Kidney (tissue), 14 donors: ENCODE measurements around the gene C9. TPM values are rescaled to one million over a fixed set of nuclear protein-coding genes. Genes with fewer than 3 reads are reported as not detected.
"Not testable (repeated sequence)": the region's sequence is repeated elsewhere in the genome, so short reads cannot be mapped to it uniquely, and the experiment has no call there.

ENCODE experiments used
- DNase-seq, 5 donors: peaks; one replicate each; pipeline ENCODE4 v3.0.0-alpha.2; 2013 to 2020
- FAIRE-seq: peaks from 2 replicates; lab custom pipeline; 2012; peaks lifted over from hg19 to GRCh38; lab: Jason Lieb, UNC
- H3K27ac ChIP-seq, 2 donors: one replicate each; pipeline ENCODE4 v1.7.0; 2013; ENCODE audit warnings: low read depth in 2 of 2, low read length in 2 of 2, inconsistent platforms in 1 of 2
- H3K27me3 ChIP-seq: one replicate; pipeline ENCODE4 v1.7.1; 2013; ENCODE audit warnings: low read length, inconsistent platforms; ENCODE audit not compliant: control insufficient read depth, insufficient read depth
- H3K36me3 ChIP-seq, 3 donors: one replicate each; pipeline versions ENCODE4 v1.7.0 to v1.7.1; 2013; ENCODE audit warnings: low read length in 3 of 3, control low read depth in 1 of 3, inconsistent platforms in 1 of 3; ENCODE audit not compliant: insufficient read depth in 3 of 3, control insufficient read depth in 2 of 3
- H3K4me1 ChIP-seq, 3 donors: one replicate each; pipeline versions ENCODE4 v1.7.0 to v1.7.1; 2013; ENCODE audit warnings: low read length in 3 of 3, inconsistent platforms in 1 of 3, low read depth in 1 of 3; ENCODE audit not compliant: control insufficient read depth in 2 of 3, insufficient read depth in 2 of 3
- H3K4me3 ChIP-seq, 3 donors: one replicate each; pipeline versions ENCODE4 v1.7.0 to v1.8.1; 2013; ENCODE audit warnings: low read length in 3 of 3, control low read depth in 1 of 3, inconsistent platforms in 1 of 3
- H3K9ac ChIP-seq, 3 donors: one replicate each; pipeline versions ENCODE4 v1.7.0 to v1.7.1; 2013; ENCODE audit warnings: low read length in 3 of 3, control low read depth in 1 of 3, inconsistent platforms in 1 of 3
- H3K9me3 ChIP-seq, 3 donors: one replicate each; pipeline versions ENCODE4 v1.7.0 to v1.7.1; 2013; ENCODE audit warnings: low read length in 3 of 3, control low read depth in 1 of 3, inconsistent platforms in 1 of 3; ENCODE audit not compliant: control insufficient read depth in 2 of 3, insufficient read depth in 1 of 3
- intact Hi-C: fragments of 100-400 bp; cut with DNase I; formaldehyde crosslinking; loops from one replicate; pipeline ENCODE4 v1.11.1; 2022
- polyA plus RNA-seq: library from polyadenylated mRNA; stranded (reverse); fragments of 350-450 nt; fragmentation: Illumina TruSeq; extraction: RNeasy Lipid Tissue Mini Kit (QIAGEN cat#74804); gene quantifications from one replicate; pipeline ENCODE4 v1.2.3, GENCODE V29; 2014; ENCODE audit warnings: low read depth, low replicate concordance; ENCODE audit not compliant: insufficient read depth
- total RNA-seq: library from RNA; stranded (reverse); fragmentation: NEBNext Ultra II Directional; extraction: Animal tissue kit (Norgen Biotek cat#: 25700); gene quantifications from one replicate; pipeline ENCODE4 v1.2.1, GENCODE V29; 2021
- TF ChIP-seq, protein P1 (sequence below): IDR thresholded peaks from 3 replicates; pipeline ENCODE4 v1.5.1; 2012; ENCODE audit warnings: mild to moderate bottlenecking, moderate library complexity, borderline replicate concordance; ENCODE audit not compliant: insufficient read depth; ENCODE audit errors: extremely low read depth
- donor health status: control.
- donor health status: control.
- donor health status: control.
- donor health status: control.
- donor health status: control.
- donor health status: DM: yes; HTN: yes; CAD: no.
- donor health status: Normal renal cell carcinoma (clear cell type).

C9 gene
- total and polyA plus RNA-seq, 2 donors from 2014 or later, result 1.5 to 4.5 TPM

DNA sequence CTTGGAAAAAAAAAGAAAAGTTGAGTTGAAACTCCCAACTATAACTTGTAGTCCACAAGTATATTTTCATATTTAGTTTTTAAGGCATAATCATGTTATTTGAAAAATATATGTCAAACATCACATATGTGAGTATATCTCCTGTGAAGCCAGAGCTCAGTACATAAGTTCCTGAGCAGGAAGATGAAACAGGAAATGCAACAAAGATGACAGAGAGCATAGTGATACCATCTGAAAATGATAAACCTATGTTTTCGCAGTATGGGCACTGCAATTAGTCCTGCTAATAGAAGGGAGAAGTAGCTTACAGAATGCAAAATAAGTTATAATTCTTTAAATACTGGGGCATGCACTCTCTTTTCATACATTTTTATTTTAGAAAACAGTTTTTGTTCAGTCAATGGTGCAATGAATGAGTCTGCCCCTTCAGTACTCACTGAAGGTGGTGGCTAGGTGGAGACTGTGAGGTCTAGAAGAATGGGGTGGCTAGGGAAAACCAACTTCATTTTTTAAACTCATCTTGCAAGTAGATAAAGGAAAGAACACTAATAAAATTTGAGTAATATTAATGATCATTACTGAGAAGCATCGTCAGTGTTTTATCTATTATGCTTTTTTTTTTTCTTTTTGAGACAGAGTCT, 90.9 kb downstream of the C9 start:
- H3K27ac ChIP-seq, result no peak overlapping the region
- FAIRE-seq (no peak), DNase-seq (no peak)
- intact Hi-C loops, result no loop called here
- peaks cover 0 to 3% (median 3%) of the 10 kb centered on the region in 3 donors for H3K4me1 ChIP-seq
- H3K4me3 ChIP-seq, result no peak overlapping the region
- no peaks in the 10 kb centered on the region for H3K9me3 ChIP-seq
- TF ChIP-seq, protein P1, sequence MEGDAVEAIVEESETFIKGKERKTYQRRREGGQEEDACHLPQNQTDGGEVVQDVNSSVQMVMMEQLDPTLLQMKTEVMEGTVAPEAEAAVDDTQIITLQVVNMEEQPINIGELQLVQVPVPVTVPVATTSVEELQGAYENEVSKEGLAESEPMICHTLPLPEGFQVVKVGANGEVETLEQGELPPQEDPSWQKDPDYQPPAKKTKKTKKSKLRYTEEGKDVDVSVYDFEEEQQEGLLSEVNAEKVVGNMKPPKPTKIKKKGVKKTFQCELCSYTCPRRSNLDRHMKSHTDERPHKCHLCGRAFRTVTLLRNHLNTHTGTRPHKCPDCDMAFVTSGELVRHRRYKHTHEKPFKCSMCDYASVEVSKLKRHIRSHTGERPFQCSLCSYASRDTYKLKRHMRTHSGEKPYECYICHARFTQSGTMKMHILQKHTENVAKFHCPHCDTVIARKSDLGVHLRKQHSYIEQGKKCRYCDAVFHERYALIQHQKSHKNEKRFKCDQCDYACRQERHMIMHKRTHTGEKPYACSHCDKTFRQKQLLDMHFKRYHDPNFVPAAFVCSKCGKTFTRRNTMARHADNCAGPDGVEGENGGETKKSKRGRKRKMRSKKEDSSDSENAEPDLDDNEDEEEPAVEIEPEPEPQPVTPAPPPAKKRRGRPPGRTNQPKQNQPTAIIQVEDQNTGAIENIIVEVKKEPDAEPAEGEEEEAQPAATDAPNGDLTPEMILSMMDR, result no peak
- no peaks in the 10 kb centered on the region for H3K36me3 ChIP-seq
- H3K27me3 ChIP-seq, result no peaks in the 10 kb centered on the region
- H3K9ac ChIP-seq, result no peak overlapping the region

DNA sequence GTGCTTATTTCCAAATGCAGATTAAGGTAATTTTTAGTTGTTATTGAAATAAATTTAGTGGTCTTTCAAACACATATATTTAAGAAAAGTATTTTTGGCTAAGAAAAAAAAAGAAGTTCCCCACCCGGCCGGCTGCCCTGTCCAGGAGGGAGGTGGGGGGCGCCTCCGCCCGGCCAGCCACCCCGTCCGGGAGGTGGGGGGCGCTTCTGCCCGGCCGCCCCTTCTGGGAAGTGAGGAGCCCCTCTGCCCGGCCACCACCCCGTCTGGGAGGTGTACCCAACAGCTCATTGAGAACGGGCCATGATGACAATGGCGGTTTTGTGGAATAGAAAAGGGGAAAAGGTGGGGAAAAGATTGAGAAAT, 91.4 kb downstream of the C9 start:
- H3K27ac ChIP-seq, H3K9me3 ChIP-seq, H3K36me3 ChIP-seq, FAIRE-seq, DNase-seq, H3K9ac ChIP-seq, H3K27me3 ChIP-seq, intact Hi-C loops, H3K4me1 ChIP-seq, H3K4me3 ChIP-seq: not testable (repeated sequence)

DNA sequence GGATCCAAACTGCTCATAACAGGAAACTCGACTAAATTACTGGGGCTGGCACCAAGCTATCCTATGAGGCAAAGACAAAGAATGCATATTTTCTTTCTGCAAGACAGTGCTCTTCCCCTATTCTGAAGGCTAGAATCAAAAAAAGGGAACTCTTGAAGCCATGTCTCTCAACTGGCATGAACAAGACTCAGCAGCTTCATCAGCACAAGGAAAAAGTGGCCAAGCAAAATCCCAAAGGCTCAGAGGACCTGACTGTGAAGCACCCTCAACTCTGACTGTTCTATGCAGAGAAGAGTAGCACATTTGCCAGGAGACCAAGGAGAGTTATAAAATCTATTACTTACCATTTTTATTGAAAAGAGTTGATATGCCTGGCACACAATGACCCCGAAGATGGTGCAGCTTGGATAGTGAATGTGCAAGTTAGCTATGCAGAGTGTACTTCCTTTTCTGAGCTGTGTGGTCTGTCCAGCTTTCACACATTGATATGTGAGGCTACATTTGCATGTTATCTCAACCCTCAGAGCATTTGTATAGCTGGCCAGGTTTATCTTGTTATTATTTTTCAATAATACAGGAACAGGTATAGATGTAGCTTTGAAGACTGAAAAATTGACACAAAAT, 94.0 kb downstream of the C9 start:
- FAIRE-seq, result no peak
- no peaks in the 10 kb centered on the region for H3K27me3 ChIP-seq
- no peaks in the 10 kb centered on the region for H3K36me3 ChIP-seq
- H3K9me3 ChIP-seq, result no peaks in the 10 kb centered on the region
- intact Hi-C loops, result no loop called here
- no peak overlapping the region for H3K27ac ChIP-seq
- peaks cover 0 to 3% (median 3%) of the 10 kb centered on the region in 3 donors for H3K4me1 ChIP-seq
- H3K4me3 ChIP-seq, result no peak overlapping the region
- TF ChIP-seq, protein P1, result no peak
- DNase-seq, result no peak
- no peak overlapping the region for H3K9ac ChIP-seq

DNA sequence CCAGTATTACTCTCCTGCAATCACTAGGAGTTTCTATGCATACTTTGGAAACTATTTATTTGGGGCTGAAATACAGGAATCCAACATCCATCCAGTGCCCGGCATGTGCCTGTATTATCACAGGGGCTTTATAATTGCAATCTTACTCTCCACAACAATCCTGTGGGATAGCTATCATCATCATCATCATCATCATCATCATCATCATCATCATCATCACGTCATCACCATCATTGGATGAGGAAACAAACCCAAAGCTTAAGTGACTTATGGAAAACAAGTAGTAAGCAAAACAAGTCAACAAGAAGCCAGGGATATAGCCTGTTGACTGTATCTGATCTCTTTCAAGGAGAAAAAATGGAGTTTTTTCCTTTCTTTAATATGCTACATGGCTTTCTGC, 97.1 kb downstream of the C9 start:
- FAIRE-seq, result no peak
- DNase-seq, result no peak
- Histone ChIP-seq H3K27me3 (no peaks in the 10 kb centered on the region), H3K27ac (no peak overlapping the region), H3K36me3 (no peaks in the 10 kb centered on the region), H3K9me3 (no peaks in the 10 kb centered on the region), H3K4me3 (no peak overlapping the region), H3K4me1 (no peaks in the 10 kb centered on the region), H3K9ac (no peak overlapping the region)
- TF ChIP-seq, protein P1, result no peak
- intact Hi-C loops, result no loop called here
